K562 (cell line): ENCODE data around the gene BASP1. TPM values are rescaled to one million over a fixed set of nuclear protein-coding genes. Genes with fewer than 3 reads are reported as not detected.

Experiments
- ATAC-seq: fragments of 200-7000 bp; cut with Tn5 transposase; 3 replicates; pipeline ENCODE4 v1.9.1; 2020; ENCODE audit warnings: moderate library complexity
- BruUV-seq: library from RNA; stranded (reverse); fragments of 400-500 nt; replicated peaks from 2 replicates; lab custom pipeline; 2021; lab: Mats Ljungman, UMichigan
- CTCF ChIA-PET: fragments of 300-600 bp; formaldehyde crosslinking; extraction: SDS; loops from one replicate; lab custom pipeline; 2021; ENCODE audit warnings: low intra/inter-chr PET ratio; lab: Yijun Ruan, JAX
- POLR2A ChIA-PET: fragments of 300-600, 350-650 bp; sonication (Branson Sonifier 250); formaldehyde crosslinking; extraction: SDS; loops from one replicate; lab custom pipeline; 2021; ENCODE audit warnings: antibody characterized with exemption, inconsistent platforms; lab: Yijun Ruan, JAX
- DNase-seq, 4 experiments: peaks; one replicate each; pipeline versions ENCODE4 v3.0.0 to v3.0.0-alpha.2; 2011 to 2018; ENCODE audit warnings: low spot score in 3 of 4, mixed read lengths in 3 of 4; ENCODE audit errors: extremely low read depth in 1 of 4
- FAIRE-seq: peaks from 2 replicates; lab custom pipeline; 2011; peaks lifted over from hg19 to GRCh38; lab: Jason Lieb, UNC
- H2AFZ ChIP-seq: 2 replicates; pipeline ENCODE4 v1.6.0; 2011; ENCODE audit warnings: low read depth, low read length, control low read depth, inconsistent platforms
- H3K27ac ChIP-seq: fragments of 200-600 bp; 3 replicates; pipeline ENCODE4 v1.8.0; 2011; ENCODE audit warnings: low read depth, mild to moderate bottlenecking, control low read depth, inconsistent platforms, low read length, moderate library complexity, mixed read lengths; ENCODE audit errors: extremely low read depth
- H3K27me3 ChIP-seq, 2 experiments: fragments of 300-600 bp in 1 of 2; 2 replicates in 1 of 2; 3 replicates in 1 of 2; pipeline versions ENCODE4 v1.6.0 to v1.8.0; 2011; ENCODE audit warnings: inconsistent platforms in 2 of 2, low read length in 2 of 2, mild to moderate bottlenecking in 1 of 2, mixed read lengths in 1 of 2, moderate library complexity in 1 of 2; ENCODE audit not compliant: control insufficient read depth in 2 of 2, insufficient read depth in 2 of 2
- H3K36me3 ChIP-seq: fragments of 300-600 bp; 3 replicates; pipeline ENCODE4 v1.8.0; 2011; ENCODE audit warnings: mild to moderate bottlenecking, low read length, inconsistent platforms; ENCODE audit not compliant: control insufficient read depth, insufficient read depth
- H3K4me1 ChIP-seq, 2 experiments: fragments of 200-600 bp in 1 of 2; replicated peaks in 1 of 2; 2 replicates in 1 of 2; 3 replicates in 1 of 2; pipeline versions ENCODE4 v1.5.1 to v1.8.0; 2011; ENCODE audit warnings: inconsistent platforms in 2 of 2, low read length in 2 of 2, mild to moderate bottlenecking in 1 of 2, mixed read lengths in 1 of 2, moderate library complexity in 1 of 2; ENCODE audit not compliant: control insufficient read depth in 2 of 2, insufficient read depth in 2 of 2
- H3K4me2 ChIP-seq: 2 replicates; pipeline ENCODE4 v1.6.1; 2011; ENCODE audit warnings: low read length, control low read depth, inconsistent platforms, mixed read lengths; ENCODE audit not compliant: insufficient read depth
- H3K4me3 ChIP-seq: fragments of 200-600 bp; sonication (generic), shearing (Covaris generic); 2 replicates; pipeline ENCODE4 v1.5.1; 2016; ENCODE audit warnings: control low read depth, inconsistent platforms
- H3K79me2 ChIP-seq: fragments of 200-600 bp; 3 replicates; pipeline ENCODE4 v1.8.0; 2011; ENCODE audit warnings: low read length, inconsistent platforms; ENCODE audit not compliant: control insufficient read depth, insufficient read depth
- H3K9ac ChIP-seq, 2 experiments: 2 replicates each; pipeline versions ENCODE4 v1.6.0 to v1.6.1; 2011; ENCODE audit warnings: low read depth in 2 of 2, low read length in 2 of 2, control low read depth in 1 of 2, inconsistent platforms in 1 of 2, mild to moderate bottlenecking in 1 of 2, mixed read lengths in 1 of 2; ENCODE audit not compliant: insufficient read depth in 1 of 2
- H3K9me1 ChIP-seq: one replicate; pipeline ENCODE4 v1.6.0; 2011; ENCODE audit warnings: inconsistent platforms, mild to moderate bottlenecking, low read length, moderate library complexity; ENCODE audit not compliant: control insufficient read depth, insufficient read depth
- H3K9me3 ChIP-seq: replicated peaks from 2 replicates; pipeline ENCODE4 v1.5.1; 2011; ENCODE audit warnings: low read depth, low read length, inconsistent platforms; ENCODE audit not compliant: control insufficient read depth, insufficient read depth
- H4K20me1 ChIP-seq: replicated peaks from 2 replicates; pipeline ENCODE4 v1.6.1; 2011; ENCODE audit warnings: low read length, inconsistent platforms, mixed read lengths; ENCODE audit not compliant: control insufficient read depth, insufficient read depth
- DACH1 ChIP-seq: fragments of 450-650 bp; IDR thresholded peaks from 2 replicates; pipeline ENCODE4 v1.6.1; 2018; ENCODE audit not compliant: partially characterized antibody
- DMBX1 ChIP-seq: fragments of 250-450 bp; sonication (Bioruptor Pico); IDR thresholded peaks from 2 replicates; pipeline ENCODE4 v1.8.0; 2022; ENCODE audit warnings: inconsistent platforms, mild to moderate bottlenecking, moderate library complexity, borderline replicate concordance
- ZC3H8 ChIP-seq: fragments of 450-650 bp; IDR thresholded peaks from 2 replicates; pipeline ENCODE4 v1.6.1; 2017
- WGBS: fragments of 100-300 bp; shearing (Covaris generic); methylation state at CpG from one replicate; pipeline ENCODE4 v1.1.6; 2016; ENCODE audit warnings: low coverage, mixed read lengths; ENCODE audit not compliant: insufficient coverage; ENCODE audit errors: missing lambda C conversion rate; 5-methylcytosine and 5-hydroxymethylcytosine counted together
- in situ Hi-C: fragments of 300-500 bp; cut with MboI; formaldehyde crosslinking; loops from 4 replicates; pipeline ENCODE4 v1.15.0; 2018; ENCODE audit warnings: inconsistent platforms, mixed read lengths
- intact Hi-C: fragments of 100-400 bp; cut with micrococcal nuclease; formaldehyde crosslinking; loops from 2 replicates; pipeline ENCODE4 v1.14.2; 2022
- polyA plus RNA-seq, 8 experiments: library from polyadenylated mRNA; depleted of rRNA in 4 of 8; stranded (reverse) in 5 of 8; unstranded in 3 of 8; fragments of >200 nt; fragmentation: Nextera tagmentation in 2 of 8; fragmentation: Illumina TruSeq in 1 of 8; extraction: Ambion mirVana in 2 of 8; extraction: Trizol in 1 of 8; gene quantifications; 2 replicates each; pipeline versions ENCODE4 v1.2.1 to v1.2.3, GENCODE V29; 2011 to 2014; ENCODE audit warnings: inconsistent platforms in 1 of 8, missing spikeins in 1 of 8
- total RNA-seq, 7 experiments: library from RNA; depleted of rRNA in 6 of 7; stranded (reverse); fragments of >200 nt in 6 of 7; fragmentation: Illumina TruSeq in 2 of 7; extraction: Trizol in 2 of 7; gene quantifications; 2 replicates each; pipeline versions ENCODE4 v1.2.1 to v1.2.3, GENCODE V29; 2011 to 2021; ENCODE audit warnings: low replicate concordance in 1 of 7
- TF ChIP-seq, protein P1 (sequence below): fragments of 150-350 bp; IDR thresholded peaks from 2 replicates; pipeline ENCODE4 v1.6.1; 2014; ENCODE audit warnings: low read depth, mild to moderate bottlenecking, low read length, borderline replicate concordance
- TF ChIP-seq, protein P2 (sequence below): fragments of 450-650 bp; conservative IDR thresholded peaks from 2 replicates; pipeline ENCODE4 v1.6.1; 2016; ENCODE audit warnings: missing genetic modification characterization, low read depth, mild to moderate bottlenecking, control low read depth, missing compliant biosample characterization
- TF ChIP-seq, protein P3 (sequence below): IDR thresholded peaks from 2 replicates; pipeline ENCODE4 v1.6.1; 2011; ENCODE audit not compliant: insufficient read length; ENCODE audit errors: extremely low read depth

The BASP1 gene
- total and polyA plus RNA-seq, 9 of the 15 experiments (the other 6 are each of a cell fraction or from before 2014, with no cell fraction given): 0.22 TPM; not detected in 8

DNA sequence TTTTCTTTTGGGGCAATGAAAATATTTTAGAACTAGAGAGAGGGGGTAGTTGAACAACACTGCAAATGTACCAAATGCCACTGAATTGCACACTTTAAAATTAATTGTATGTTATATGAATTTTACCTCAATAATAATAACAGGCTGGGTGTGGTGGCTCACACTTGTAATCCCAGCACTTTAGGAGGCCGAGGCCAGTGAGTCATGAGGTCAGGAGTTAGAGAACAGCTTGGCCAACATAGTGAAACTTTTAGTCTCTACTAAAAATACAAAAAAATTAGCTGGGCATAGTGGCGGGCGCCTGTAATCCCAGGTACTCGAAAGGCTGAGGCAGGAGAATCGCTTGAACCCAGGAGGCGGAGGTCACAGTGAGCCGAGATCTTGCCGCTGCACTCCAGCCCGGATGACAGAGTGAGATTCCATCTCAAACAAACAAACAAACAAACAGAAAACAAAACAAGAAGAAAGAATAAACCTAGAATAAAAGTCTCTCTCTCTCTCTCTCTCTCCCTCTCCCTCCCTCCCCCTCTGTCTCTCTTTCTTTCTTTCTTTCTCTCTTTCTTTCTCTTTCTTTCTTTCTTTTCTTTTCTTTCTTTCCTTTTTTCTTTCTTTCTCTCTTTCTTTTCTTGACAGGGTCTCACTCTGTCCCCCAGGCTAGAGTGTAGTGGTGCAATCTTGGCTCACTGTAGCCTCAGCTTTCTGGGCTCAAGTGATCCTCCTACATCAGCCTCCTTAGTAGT lies 91.1 kb downstream of the BASP1 start:
- no peaks in the 10 kb centered on the region for H3K36me3 ChIP-seq
- no peak overlapping the region for H3K27ac ChIP-seq
- no peak overlapping the region for H3K9ac ChIP-seq
- BruUV-seq: no TSS peak
- no peak overlapping the region for H3K4me2 ChIP-seq
- ATAC-seq (no peak), FAIRE-seq (no peak), DNase-seq (no peak)
- intact Hi-C loops: no loop called here
- no peaks in the 10 kb centered on the region for H3K79me2 ChIP-seq
- ChIA-PET POLR2A (no interaction called here), CTCF (no interaction called here)
- H2AFZ ChIP-seq: no peak overlapping the region
- H3K9me3 ChIP-seq: no peaks in the 10 kb centered on the region
- peaks cover 0 to 5% of the 10 kb centered on the region in 2 experiments; a peak in 1 of 5 replicates for H3K4me1 ChIP-seq
- no peaks in the 10 kb centered on the region for H3K9me1 ChIP-seq
- 0 out of 5 replicates have a peak, but pooled peaks cover 0 to 6% of the 10 kb centered on the region in 2 experiments for H3K27me3 ChIP-seq
- no peaks in the 10 kb centered on the region for H4K20me1 ChIP-seq
- WGBS: 4% methylated on average over 9 of the region's 9 CpGs
- H3K4me3 ChIP-seq: no peak overlapping the region
- in situ Hi-C loops: no loop called here
- TF ChIP-seq, protein P1, sequence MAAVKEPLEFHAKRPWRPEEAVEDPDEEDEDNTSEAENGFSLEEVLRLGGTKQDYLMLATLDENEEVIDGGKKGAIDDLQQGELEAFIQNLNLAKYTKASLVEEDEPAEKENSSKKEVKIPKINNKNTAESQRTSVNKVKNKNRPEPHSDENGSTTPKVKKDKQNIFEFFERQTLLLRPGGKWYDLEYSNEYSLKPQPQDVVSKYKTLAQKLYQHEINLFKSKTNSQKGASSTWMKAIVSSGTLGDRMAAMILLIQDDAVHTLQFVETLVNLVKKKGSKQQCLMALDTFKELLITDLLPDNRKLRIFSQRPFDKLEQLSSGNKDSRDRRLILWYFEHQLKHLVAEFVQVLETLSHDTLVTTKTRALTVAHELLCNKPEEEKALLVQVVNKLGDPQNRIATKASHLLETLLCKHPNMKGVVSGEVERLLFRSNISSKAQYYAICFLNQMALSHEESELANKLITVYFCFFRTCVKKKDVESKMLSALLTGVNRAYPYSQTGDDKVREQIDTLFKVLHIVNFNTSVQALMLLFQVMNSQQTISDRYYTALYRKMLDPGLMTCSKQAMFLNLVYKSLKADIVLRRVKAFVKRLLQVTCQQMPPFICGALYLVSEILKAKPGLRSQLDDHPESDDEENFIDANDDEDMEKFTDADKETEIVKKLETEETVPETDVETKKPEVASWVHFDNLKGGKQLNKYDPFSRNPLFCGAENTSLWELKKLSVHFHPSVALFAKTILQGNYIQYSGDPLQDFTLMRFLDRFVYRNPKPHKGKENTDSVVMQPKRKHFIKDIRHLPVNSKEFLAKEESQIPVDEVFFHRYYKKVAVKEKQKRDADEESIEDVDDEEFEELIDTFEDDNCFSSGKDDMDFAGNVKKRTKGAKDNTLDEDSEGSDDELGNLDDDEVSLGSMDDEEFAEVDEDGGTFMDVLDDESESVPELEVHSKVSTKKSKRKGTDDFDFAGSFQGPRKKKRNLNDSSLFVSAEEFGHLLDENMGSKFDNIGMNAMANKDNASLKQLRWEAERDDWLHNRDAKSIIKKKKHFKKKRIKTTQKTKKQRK: no peak
- TF ChIP-seq ZC3H8 (no peak), DMBX1 (CRISPR knock-in tag) (no peak), DACH1 (no peak)
- TF ChIP-seq, protein P2, sequence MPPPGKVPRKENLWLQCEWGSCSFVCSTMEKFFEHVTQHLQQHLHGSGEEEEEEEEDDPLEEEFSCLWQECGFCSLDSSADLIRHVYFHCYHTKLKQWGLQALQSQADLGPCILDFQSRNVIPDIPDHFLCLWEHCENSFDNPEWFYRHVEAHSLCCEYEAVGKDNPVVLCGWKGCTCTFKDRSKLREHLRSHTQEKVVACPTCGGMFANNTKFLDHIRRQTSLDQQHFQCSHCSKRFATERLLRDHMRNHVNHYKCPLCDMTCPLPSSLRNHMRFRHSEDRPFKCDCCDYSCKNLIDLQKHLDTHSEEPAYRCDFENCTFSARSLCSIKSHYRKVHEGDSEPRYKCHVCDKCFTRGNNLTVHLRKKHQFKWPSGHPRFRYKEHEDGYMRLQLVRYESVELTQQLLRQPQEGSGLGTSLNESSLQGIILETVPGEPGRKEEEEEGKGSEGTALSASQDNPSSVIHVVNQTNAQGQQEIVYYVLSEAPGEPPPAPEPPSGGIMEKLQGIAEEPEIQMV (tag): no peak
- TF ChIP-seq, protein P3, sequence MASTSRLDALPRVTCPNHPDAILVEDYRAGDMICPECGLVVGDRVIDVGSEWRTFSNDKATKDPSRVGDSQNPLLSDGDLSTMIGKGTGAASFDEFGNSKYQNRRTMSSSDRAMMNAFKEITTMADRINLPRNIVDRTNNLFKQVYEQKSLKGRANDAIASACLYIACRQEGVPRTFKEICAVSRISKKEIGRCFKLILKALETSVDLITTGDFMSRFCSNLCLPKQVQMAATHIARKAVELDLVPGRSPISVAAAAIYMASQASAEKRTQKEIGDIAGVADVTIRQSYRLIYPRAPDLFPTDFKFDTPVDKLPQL: no peak
